HG03457 (cell line): ENCODE measurements around the gene MPV17.
"Not testable (repeated sequence)": the region's sequence is repeated elsewhere in the genome, so short reads cannot be mapped to it uniquely, and the experiment has no call there.

Experiments used
- ATAC-seq: cut with Tn5 transposase; IDR thresholded peaks from one replicate; pipeline ENCODE4 v1.9.1; 2021; ENCODE audit warnings: moderate number of reproducible peaks; ENCODE audit not compliant: unreplicated experiment

The MPV17 gene

GRCh38 chr2:27323596-27324285, 844 bp upstream of the MPV17 start:
- ATAC-seq = no peak

DNA sequence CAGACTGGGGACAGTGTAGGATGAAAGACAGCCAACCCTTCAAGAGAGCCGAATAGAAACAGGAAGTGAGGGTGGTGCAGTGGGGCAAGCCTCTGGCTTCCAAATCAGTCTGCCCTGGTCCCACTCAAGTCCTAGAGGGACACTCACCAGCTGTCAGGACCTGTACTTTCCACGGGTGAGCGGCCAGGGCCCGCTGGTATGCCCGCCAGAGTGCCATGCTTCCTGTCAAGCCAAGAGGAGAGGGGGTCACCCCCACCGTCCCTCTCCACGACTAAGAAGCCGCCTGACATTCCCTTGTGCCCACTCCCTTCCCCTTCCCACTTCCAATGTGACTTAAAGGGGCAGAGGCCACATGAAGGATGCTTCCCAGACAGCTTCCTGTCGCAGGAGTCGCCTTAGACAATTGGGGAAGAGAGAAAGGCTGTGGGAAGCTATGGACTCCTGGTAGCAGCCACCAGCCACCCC, 564 bp downstream of the MPV17 start:
- ATAC-seq = peak; percentile 6

GRCh38 chr2:27320958-27321543, 1.8 kb downstream of the MPV17 start:
- ATAC-seq = no peak

DNA sequence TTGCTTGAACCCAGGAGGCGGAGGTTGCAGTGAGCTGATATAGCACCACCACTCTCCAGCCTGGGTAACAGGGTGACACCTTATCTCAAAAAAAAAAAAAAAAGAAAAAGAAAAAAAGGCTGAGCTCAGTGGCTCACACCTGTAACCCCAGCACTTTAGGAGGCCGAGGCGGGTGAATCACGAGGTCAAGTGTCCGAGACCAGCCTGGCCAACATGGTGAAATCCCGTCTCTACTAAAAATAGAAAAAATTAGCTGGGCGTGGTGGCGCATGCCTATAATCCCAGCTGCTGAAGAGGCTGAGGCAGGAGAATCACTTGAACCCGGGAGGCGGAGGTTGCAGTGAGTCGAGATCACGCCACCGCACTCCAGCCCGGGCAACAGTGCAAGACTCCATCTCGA, 3.1 kb downstream of the MPV17 start:
- not testable (repeated sequence) for ATAC-seq

DNA sequence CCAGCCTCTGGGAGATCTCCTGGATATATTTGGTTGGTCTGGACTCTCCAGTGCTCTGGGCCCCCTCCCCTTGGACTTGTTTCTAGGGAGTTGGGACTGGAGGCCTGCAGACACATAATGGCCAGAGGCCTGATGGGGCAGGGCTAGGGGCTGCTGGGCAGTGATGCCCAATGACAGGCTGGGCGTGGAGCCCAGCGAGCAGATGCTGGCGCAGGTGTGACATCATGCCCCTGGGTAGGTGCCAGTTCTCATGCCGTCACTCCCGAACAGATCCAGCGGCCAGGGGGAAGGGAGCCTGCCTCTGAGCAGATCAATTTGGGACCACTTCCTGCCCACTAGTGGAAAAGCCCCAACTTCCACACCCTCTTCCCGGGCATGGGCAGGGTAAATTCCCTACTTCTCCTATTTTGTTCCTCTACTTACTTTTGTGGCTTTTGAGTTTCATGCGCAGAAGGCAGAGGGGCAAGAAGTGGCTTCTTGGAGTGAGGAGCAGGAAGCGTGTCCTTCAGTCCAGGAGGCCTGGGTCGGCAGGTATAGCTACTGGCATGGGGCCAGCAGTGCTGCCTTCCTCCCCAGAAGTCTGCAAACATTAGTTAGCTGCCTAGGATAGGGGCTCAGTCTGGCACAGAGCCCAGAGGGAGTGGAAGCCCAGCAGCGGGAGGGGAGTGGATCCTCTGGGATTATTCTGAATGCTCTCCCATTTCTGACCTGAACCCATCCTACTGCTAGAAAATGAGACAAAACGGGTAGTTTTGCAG, 6.1 kb downstream of the MPV17 start:
- no peak for ATAC-seq

DNA sequence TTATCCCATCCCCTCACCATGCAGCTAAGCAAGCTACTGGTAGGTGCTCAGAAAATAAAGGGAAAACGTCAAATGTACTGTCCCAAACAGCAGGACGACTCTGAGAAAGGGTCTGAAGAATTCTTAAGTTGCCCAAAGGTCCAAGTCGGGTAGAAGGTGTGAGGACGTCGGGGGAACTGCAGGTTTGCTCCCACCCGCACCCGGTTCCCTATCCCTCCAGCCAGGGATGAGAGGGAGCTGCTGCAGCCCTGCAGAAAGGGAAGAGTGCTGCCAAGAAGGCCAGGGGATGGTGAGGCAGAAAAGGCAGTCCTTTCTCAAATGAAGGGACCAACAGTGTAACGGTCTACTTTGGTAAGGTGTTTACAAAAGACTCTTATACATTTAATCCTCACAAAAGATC, 7.8 kb downstream of the MPV17 start:
- ATAC-seq = no peak

GRCh38 chr2:27314709-27315108, 8.2 kb downstream of the MPV17 start:
- ATAC-seq = no peak

GRCh38 chr2:27313882-27314645, 8.8 kb downstream of the MPV17 start:
- no peak for ATAC-seq

GRCh38 chr2:27312152-27312551, 10.7 kb downstream of the MPV17 start:
- ATAC-seq = no peak

- no peak for ATAC-seq
Measured at GRCh38 chr2:27309651-27310050, 13.2 kb downstream of the MPV17 start.

GRCh38 chr2:27308359-27308881, 14.5 kb downstream of the MPV17 start, which contains the start of gene UCN:
TSS of gene UCN (minus strand) at chr2:27308445. CDS start at chr2:27307895, 550 bp downstream.
- ATAC-seq = no peak

DNA sequence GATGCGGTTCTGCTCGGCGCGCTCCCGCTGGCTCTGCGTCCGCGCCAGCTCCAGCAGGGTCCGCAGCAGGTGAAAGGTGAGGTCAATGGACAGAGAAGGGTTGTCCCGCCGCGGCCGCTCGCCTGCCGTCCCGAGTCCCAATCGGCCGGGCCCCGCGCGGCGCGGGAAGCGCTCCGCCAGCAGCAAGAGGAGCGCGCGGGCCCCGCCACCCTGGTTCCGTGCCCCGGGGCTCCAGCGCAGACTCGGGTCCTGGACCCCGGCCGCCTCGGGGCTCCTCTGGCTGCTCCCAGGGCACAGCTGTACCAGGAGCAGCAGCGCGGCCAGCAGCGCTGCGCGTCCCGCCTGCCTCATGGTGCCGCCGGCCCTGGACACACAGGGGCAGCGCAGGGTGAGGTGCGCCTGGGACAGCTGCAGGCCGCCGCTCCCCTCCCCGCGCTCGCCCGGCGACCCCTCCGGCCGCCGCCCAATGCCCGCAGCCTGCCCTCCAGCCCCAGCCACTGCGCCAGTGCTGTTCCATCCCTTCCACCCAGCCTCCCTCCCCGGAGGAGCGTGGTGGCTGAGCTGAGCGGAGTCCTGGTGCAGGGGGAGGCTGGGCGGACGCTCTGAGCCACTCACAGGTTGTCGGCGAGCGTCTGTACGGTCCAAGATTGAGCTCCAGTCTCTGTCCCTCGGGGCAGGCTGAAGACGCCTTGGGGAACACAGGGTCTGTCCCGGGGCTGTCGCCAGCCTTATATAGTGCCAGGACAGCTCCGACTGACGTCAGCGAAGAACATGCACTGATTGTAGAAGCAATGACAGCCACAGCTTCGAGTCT, 15.1 kb downstream of the MPV17 start:
- ATAC-seq = no peak

DNA sequence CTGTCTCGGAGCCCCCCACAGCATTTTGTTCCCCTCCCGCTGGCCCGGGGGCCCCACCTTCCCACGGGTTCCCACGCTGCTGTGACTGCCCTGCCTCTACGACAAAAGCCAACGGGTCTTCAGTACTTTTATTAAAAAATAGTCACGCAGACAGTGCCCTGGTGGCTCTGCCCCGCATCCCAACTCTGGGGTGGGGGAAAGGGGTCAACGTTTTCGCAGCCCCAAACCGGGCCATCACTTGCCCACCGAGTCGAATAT, 15.7 kb downstream of the MPV17 start:
- ATAC-seq = no peak

DNA sequence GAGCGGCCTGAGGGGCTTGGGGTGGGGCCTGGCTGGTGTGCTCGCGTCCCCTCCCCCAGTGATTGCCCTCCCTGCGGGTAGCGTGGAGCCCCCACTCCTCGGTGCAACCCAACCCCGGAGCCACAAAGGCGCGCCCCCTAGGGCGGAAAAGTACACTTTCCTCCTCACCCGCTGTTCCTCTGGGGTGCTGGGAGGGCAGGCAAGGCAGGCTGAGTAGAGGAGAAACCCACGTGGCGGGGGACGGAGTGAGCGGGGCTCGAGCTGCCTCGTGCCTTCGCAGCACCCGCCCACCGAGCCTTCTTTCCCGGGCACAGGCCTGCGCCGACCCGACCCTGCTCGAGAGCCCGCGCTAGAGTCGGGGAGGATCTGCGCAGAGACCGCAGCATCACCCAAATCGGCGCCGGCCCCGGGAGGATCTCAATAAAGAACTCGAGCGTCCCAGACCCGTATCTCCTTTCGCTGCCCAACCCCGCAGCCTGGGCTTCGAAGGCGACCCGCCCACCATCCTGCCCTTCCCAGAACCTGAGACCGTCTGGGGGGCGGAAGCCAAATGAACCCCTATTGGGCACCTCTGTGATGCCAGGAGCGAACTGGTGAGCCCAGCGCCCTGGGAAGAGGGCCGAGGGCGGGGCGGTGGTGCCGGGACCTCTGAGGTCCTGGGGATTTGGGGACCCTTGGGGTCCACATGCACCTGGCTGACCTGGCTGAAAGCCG, 16.2 kb downstream of the MPV17 start:
- ATAC-seq = no peak

DNA sequence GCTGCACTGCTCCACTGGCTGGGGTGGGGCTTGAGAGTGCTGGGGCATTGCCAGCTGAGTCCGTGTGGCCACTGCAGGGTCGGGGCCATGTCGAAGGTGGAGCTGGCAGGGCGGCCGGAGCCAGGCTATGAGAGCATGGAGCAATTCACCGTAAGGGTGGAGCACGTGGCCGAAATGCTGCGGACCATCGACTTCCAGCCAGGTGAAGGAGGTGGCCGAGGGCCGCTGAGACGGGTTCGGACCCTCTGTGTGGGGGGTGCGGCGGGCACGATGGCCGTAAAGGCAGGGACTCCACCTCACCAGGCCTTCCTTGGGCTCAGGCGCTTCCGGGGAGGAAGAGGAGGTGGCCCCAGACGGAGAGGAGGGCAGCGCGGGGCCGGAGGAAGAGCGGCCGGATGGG, 16.8 kb downstream of the MPV17 start:
- no peak for ATAC-seq

GRCh38 chr2:27305516-27305915, 17.4 kb downstream of the MPV17 start:
- no peak for ATAC-seq

DNA sequence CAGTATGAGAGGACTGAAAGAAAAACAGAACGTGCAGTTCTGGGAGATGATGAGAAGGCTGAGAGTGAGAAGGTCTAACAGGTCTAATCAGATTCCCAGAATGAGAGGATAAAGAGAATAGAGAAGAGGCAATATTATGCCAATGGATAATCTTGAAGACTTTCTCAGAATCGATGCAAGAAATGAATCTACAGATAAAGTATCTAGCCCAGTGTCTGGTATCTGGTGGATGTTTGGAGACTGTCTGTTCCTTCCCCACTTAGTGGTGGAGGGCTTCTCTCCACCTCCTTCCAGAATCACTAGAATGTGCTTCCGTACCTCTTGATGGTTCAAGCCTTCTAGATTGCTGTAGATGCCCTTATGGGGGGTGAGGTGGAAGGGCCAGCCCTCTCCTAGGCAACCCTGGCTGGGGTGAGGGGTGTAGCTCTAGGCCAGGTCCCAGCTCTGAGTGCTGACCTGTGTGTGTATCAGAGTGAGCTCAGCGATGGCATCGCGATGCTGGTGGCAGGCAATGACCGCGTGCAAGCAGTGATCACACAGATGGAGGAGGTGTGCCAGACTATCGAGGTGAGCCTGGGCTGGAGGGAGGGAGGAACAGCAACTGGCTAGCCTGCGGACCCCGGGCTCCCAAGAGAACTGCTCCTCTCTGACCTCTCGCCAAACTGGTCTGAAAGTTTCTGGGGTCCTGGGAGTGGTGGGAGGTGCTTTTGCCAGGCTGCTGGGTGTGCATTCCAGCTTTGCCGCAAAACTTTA, 18.2 kb downstream of the MPV17 start:
- no peak for ATAC-seq

- no peak for ATAC-seq
Measured at GRCh38 chr2:27303093-27304025, 19.5 kb downstream of the MPV17 start.
